Inflammatory macrophage (primary cell): ENCODE measurements around the gene KCNN1.
A peak's percentile ranks its signal among the peaks of the same experiment; 100 is the strongest.
"Not testable (repeated sequence)": the region's sequence is repeated elsewhere in the genome, so short reads cannot be mapped to it uniquely, and the experiment has no call there.

Source experiments
- DNase-seq, 2 donors: peaks; one replicate each; pipeline ENCODE4 v3.0.0-alpha.2; 2020 to 2022

KCNN1 gene

GRCh38 chr19:18001777-18002345 is 35.0 kb downstream of the KCNN1 start:
- peak in 1 of 2 donors; percentile 52 for DNase-seq

- peak; percentile 71 to 83 for DNase-seq
These were observed 35.5 kb downstream of the KCNN1 start for GRCh38 chr19:18002347-18002850.

- not testable (repeated sequence) for DNase-seq
These were observed 38.8 kb downstream of the KCNN1 start for GRCh38 chr19:18005750-18006149.

- DNase-seq, result peak; percentile 85 to 88
These were observed 40.4 kb downstream of the KCNN1 start for GRCh38 chr19:18007044-18007916.

- DNase-seq, result peak; percentile 86 to 93
These were observed 41.2 kb downstream of the KCNN1 start, which contains the start of gene ARRDC2 for GRCh38 chr19:18007917-18008673. Gene ARRDC2 (plus strand): TSS chr19:18008170. CDS start chr19:18008311, 141 bp downstream.

- DNase-seq, result no peak
These were observed 41.9 kb downstream of the KCNN1 start for GRCh38 chr19:18008814-18009213.

GRCh38 chr19:18009412-18010066 is 42.6 kb downstream of the KCNN1 start:
- DNase-seq, result peak; percentile 31 to 57

- DNase-seq, result no peak
These were observed 43.2 kb downstream of the KCNN1 start for GRCh38 chr19:18010149-18010548.

GRCh38 chr19:18013210-18014111 is 46.6 kb downstream of the KCNN1 start:
- no peak for DNase-seq

- no peak for DNase-seq
These were observed 47.3 kb downstream of the KCNN1 start for GRCh38 chr19:18014197-18014596.

GRCh38 chr19:18016209-18016910 is 49.5 kb downstream of the KCNN1 start:
- DNase-seq, result no peak

- peak; percentile 33 to 53 for DNase-seq
These were observed 50.6 kb downstream of the KCNN1 start for GRCh38 chr19:18017275-18018083.

GRCh38 chr19:18020212-18021085 is 53.5 kb downstream of the KCNN1 start:
- peak in 1 of 2 donors; percentile 37 for DNase-seq

GRCh38 chr19:18021121-18021755 is 54.3 kb downstream of the KCNN1 start:
- peak; percentile 62 to 76 for DNase-seq

- DNase-seq, result peak; percentile 86 to 95
These were observed 56.8 kb downstream of the KCNN1 start for GRCh38 chr19:18023622-18024251.

GRCh38 chr19:18027151-18027550 is 60.2 kb downstream of the KCNN1 start:
- DNase-seq, result no peak

GRCh38 chr19:18029617-18030338 is 62.9 kb downstream of the KCNN1 start:
- no peak for DNase-seq
